ENCODE data around the gene SZT2.

- no peak for TF ChIP-seq CTCF (IDR thresholded peaks at IDR 0.05; ENCODE audit: low read depth, low read length)
- no peak for TF ChIP-seq EZH2phosphoT487 (IDR thresholded peaks at IDR 0.05; ENCODE audit: low read depth)
These were observed 110.2 kb downstream of the SZT2 start for GRCh38 chr1:43499898-43500297.

Data from OCI-LY3 (cell line).